DMS53 treated with DMSO at 0.1 percent for 48 hours (cell line): ENCODE data around the gene C1orf198.

Source experiments
- DNase-seq: peaks from one replicate; lab custom pipeline; 2025; ENCODE audit not compliant: unreplicated experiment; lab: John Stamatoyannopoulos, UW

Gene C1orf198

DNA sequence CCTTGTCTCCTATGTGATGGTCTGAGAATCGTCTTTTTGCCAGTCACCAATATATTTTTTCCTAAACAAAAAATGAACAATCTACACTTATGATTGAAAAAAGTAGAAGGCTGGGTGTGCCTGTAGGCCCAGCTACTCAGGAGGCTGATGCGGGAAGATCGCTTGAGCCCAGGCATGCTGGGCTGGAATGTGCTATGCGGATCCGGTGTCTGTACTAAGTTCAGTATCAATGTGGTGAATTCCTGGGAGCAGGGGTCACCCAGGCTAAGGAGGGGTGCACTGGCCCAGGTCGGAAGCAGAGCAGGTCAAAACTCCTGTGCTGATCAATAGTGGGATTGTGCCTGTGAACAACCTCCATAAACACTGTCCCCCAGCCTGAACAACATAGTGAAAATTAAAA, 25.7 kb upstream of the C1orf198 start:
- no peak for DNase-seq

DNA sequence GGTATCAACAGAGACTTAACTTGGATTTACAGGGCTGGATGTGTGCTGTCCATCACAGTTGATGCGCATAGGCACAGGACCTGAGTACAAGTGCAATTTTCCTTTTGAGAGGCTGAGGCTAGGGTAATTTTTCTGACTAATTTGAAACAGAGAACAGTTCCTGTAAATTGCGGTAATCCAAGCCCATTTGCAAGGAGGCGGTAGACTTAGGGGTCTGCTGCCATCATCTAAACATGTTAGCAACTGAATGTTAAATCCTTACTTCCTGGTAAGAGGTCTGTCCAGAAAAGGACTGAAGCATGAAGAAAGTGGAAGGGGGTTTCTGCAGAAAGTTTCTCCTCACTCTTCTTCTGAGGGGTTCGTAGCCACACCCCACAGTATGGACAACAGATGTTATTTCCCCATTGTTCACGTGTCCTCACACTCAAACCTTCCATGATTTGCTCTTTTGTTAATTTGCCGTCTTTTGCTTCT, 23.7 kb upstream of the C1orf198 start:
- DNase-seq: no peak

DNA sequence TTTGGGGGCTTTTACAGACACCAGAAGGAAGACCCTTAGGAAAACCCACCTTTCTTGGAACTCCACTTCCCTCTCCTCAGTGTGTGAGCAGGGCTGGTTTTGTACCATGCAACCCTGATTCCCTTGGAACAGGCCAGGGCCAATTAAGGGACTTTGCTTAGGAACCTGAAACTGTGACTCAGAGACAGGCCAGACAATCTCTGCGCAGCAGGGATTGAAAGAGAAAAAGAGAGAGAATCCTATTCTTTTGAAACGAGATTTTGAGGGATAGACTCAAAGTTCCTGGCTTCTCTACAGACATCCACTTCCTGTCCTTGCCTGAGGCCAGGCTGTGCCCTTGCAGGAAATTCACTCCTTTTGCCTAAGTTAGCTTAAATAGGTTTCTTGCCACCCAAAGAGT, 23.1 kb upstream of the C1orf198 start:
- no peak for DNase-seq

DNA sequence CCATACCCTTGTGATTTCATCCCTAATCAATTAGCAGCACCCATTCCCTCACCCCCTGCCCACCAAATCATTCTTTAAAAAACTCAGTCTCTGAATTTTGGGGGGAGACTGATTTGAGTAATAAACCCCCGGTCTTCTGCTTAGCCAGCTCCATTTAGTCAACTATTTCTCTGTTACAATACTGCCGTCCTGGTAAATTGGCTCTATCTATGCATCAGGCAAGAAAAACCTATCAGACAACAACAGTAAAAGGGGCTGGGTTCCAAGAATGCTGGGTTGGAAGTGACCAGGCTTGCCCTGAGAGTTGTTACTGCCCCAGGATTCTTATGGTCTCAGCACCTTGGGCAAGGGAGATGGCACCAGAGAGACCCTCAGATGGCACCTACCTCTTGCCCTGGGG, 16.3 kb upstream of the C1orf198 start:
- DNase-seq: no peak

DNA sequence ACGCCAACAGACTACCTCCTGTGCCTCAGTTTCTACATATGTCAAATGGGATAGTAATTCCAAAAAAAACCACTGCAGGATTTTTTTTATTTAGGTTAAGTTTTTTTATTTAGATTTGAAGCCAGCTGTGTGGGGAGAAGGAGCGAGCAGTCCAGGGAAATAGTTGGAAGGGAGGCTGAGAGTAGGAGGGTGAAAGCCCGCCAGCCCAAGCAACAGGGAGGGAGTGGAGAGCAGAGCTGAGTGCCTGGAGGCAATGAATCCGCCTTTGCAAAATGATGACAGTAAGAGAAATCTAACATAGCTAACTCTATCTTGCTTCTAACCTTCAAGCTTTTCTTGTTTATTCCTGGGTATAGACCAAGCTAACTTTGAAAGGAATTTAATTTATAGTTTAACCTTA, 15.6 kb upstream of the C1orf198 start:
- no peak for DNase-seq

DNA sequence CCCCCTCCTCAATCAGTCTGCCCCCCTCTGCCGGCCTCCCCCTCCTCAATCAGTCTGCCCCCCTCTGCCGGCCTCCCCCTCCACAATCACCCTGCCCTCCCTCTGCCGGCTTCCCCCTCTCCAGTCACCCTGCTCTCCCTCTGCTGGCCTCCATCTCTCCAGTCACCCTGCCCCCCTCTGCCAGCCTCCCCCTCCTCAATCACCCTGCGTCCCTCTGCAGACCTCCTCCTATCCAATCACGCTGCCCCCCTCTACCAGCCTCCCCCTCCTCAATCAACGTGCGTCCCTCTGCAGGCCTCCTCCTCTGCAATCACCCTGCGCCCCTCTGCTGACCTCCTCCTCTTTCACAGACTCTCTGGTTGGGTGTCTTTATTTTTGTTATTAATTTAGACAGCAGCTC, 11.5 kb upstream of the C1orf198 start:
- no peak for DNase-seq

DNA sequence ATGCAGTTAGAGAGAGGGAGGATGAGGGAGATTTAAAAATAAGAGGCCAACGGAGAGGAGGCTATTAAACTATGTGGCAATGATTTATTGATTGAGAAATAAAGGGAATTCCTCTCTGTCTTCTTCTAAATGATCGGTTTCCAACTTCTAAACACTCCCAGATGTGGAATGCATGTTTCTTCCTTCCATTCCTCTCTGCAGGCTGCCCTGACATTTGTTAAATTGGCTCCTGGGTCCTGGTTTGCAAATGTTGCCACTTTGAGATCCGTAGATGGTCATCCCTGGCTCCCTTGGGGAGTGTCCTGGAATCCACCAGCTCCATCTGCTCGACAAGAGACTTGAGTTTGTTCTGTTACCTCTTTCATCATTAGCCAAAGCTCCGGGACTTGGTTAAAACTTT, 10.3 kb upstream of the C1orf198 start:
- DNase-seq: no peak

DNA sequence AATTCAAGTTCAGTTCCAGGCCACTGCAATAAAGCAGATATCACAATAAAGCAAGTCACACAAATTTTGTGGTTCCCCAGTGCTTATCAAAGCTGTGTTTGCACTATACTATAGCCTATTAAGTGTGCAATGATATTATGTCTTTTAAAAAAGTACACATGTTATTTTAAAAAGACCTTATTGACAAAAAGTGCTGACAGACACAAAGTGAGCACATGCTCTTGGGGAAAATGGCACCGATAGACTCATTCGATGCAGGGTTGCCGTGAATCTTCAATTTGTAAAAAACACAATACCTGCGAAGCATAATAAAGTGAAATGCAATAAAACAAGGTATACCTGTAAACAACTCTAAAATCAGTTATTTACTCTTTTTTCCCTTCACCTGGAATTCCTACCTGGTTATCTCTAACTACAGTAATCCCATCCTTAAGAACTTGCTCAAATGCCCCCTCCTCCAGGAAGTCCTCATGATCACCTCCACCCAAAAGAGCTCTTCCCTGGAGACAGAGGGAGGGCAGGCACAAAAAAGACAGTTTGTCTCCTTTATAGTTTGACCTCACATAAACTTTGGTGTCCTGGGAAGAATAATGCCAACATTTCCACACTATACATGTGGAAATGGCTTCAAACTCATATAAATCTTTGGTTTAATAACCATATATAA, 9.7 kb upstream of the C1orf198 start:
- no peak for DNase-seq

DNA sequence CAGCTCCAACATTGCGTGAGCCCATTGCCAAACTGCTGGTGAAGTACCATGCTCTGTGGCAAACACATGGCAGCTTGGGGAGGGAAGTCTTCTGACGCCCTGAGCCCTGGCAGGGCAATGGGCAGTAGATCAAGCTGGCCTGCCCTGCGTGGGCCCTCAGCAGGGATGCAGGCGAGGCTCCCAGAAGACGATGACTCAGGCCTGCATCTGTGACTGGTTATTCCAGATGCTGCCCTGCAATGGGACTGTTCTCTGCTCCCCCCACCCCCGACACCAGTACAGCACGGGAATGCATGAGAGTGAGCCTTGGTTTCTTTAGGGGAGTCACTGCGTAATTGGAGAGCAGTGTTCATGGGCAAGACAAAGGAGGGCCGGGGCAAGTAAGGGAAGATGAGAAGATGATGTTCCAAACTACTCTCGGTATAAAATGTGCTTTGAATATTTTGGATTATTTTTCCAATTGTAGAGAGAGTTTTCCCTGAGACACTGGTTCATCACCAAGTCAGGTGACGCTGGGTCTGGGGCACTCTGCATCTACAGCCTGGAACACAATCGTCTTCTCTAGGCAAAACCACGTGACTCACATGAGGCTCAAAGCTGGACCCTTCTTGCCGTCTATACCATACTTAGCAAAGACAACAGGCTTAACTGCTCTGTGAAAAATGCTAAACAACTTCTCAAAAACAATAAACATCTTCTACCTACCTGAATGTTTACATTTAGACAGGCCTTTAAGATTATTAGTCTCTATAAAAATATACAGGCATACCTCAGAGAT, 9.0 kb upstream of the C1orf198 start:
- DNase-seq: no peak

DNA sequence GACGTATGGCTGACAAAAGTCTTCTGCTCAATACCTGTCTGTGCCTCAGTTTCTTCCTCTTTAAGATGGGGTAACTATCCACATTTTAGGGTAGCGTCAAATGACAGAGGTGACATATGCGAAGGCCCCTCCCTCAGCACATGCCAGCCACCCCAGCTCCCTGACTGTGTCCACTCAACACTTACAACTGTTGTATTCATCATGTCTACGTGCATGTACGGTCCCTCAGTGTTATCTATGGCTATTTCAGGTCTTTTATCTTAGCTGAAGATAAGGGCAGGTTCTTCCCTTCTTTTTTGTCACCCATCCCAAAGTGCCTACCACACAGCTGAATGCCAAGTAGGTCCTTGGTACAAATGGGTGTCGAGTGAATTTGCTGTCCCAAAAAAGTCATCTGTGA, 8.3 kb upstream of the C1orf198 start:
- no peak for DNase-seq

DNA sequence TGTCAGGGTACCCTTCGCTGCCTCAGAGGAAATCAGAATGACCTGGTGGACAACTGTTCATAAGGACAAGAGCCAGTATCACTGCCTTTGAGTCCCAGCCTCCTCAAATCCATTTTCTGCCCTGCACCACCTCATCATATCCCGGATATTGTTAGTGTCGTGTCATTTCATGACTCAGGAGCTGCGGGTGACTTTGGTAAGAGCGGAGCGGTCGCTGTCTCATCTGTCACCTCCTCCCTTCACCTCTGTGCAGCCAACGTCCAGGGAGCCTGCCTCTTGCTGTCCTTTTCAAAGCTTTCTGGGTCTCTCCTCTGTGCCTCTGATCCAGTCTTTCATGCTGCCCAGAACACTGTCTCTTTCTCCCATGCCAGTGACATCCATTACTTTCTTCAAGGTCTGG, 7.0 kb upstream of the C1orf198 start:
- DNase-seq: no peak

DNA sequence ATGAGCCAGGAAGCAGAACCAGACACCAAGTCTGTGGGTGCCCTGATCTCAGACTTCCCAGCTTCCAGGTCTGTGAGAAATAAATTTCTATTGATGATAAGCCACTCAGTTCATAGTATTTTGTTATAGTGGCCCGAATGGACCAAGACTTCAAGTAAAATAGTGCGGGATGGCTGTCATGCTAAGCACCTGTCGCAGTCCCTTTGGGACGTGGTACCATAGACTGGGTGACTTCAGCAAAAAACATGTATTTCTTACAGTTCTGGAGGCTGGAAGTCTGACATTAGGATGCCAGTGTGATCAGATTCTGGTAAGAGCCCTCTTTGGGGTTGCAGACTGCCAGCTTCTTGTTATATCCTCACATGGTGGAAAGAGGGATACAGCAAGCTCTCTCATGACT, 2.6 kb upstream of the C1orf198 start:
- DNase-seq: no peak

DNA sequence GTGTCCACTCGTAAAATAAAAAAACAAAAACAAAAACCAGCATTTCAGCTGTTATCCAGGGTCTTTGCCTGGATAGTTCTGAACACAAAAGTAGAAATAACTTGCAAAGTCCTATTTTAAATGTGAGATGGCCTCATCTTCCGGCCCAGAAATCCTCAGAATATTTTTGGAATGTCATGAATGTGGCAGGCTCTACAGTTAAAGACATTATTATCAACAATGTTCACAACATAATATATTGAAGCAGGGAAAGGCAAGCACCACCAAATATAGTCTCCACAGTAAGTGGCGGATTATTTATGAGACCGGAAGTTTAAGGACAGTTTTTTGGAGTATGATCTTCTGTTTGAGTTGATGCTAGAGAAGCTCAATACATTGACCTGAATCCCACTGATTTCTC, 1.2 kb upstream of the C1orf198 start:
- DNase-seq: no peak

DNA sequence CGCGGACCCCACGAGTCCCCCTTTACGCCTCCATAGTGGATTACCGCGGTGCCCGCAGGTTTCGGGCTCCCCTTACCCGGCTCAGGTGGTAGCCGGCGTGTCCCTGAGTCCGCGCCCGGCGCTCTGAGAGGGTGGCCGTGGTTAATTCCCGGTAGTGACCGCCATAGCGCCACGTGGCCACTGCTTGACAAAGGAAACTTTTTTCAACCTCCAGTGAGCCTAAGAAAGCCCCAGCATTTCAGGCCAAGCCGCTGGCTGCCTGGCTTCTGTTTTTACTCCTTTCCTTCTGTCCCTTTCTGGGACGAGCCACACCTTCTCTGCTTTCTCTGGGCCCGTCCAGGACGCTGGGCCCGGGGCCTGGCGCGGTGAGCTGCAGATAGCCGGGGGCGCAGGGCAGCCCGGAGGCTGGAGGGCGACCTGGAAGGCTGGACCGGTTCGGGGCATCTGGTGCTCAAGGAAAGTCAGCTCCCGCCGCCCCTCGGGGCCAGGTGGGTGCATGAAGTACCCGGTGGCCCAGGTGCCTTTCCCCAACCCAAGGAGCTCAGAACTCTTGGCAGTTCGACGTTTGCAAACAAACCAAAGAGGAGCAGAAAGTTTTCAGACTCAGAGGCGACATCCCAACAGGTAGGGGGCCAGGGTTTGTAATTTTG, 540 bp upstream of the C1orf198 start:
- peak; percentile 24 for DNase-seq

DNA sequence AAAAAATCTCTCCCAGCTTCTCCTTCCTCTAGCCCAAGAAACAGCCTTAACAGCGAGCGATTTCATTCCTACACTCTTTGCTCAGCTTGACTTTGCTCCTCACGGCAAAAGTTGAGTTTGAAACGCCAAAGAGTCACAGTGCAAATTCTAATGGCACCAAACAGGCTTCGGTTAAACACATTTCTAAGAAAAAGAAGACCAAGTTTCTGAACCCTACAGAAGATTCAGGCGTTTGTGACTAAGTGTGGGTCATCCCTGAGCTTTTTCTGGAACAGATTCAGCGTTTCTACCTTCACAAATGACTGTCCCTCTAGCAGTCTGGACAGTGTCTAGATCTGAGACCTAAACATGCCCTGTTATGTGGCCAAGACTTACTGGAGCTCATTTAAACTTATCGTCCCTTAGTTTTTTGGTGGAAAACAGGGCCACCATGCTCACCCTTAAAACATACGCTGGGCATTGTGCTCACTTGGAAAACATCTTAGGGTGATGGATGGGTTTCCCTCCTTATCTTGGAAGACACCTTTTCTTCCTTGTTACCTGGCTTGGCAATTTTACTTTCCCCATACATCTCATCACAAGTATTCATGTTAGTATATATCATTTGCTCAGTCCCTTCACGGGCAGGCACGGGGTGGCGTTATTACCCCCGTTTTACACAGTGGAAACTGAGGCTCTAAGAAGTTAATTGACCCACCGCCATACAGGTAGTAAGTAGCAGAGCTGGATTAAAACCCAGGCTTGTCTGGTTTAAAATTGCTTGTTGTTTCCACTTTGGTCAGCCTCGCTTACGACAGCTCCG, 1.0 kb downstream of the C1orf198 start:
- no peak for DNase-seq

DNA sequence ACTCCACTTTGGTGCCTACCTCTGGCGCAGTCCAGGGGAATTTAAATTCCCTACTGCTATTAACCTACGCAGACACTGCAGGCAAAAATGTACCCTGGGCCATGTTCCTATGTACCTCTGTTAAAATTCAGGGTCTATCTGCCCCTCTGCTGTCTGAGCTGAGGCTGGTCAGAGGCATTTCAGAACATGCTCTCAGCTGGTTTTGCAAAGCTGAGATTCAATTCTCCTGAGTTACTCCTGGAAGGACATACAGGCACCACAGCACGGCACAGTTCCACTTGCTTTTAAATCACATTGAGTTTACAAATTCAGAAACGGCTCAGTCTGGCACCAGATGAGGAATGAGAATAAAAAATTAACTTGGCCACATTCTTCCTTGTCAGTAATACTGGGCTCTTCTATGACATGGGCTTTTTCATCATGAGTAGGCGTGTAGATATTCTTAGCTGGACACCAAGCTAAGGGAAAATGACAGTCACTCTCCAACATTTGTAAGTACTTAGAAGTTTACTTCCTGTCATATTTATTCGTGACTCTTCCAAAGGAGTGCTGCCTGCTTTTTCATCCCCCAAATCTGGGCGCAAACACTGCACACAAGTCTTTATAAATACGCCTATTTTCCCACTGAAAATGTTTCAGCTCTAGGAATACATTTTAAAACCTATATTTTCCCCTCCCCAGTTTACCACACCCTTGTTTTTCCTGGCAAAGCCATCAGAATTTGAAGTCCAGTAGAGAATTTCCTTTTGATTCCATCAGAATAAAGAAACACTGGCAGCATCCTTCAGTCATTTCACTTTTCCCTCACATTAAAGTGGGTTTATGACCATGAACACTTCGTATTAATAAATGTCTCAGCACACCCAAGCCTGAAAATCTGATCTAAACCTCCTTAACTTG, 1.9 kb downstream of the C1orf198 start:
- DNase-seq: no peak

DNA sequence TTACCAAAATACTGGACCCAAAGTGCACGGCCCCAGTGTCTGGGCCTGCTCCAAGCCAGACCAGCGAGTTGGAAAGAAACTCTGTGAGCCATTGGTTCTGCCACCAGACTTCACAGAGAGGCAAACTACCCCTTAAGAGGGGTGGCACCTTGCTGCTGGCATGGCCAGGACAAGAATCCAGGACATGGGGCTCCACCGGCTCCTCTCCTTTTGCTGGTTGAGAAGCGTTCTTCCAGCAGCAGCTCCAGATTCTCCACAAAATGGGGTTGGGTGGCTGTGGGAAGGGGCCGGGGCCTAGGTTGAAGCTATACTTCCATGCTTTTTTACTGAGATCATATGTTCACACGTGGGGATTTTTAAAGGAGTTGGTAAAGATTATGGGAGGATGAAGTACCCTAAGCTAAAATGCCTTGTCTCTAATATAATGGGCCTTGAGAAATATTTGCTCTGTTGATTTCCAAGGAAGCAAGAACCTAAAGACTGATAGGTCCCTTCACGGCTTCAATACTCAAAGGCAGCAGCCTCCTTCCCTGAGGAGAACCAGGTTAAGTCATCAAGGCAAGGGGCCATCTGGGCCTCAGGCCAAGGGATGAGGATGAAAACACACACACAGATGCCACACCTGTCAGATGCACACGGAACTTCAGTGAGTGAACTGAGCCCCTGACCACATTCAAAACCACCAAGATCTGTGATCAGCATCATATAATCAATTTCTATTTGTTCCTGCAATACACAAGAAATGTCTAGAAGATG, 3.1 kb downstream of the C1orf198 start:
- no peak for DNase-seq

DNA sequence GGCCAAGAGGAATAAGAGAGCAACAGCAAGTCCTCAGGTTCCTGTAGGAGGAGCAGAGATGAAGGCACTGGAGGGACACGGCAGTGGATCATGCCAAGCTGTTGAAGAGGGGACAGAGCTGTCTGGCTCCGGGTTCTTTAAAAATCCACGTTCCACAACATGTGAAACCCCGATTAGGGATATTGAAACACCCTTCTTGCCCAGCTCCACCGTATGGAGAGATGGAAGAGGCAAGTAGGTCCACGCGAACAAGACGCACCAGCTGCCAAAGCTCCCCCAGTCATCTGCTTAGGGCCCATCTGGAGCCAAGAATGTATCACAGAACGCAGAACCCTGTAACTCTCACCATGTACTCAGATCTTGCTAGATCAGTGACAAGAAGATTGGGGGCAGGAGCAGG, 3.9 kb downstream of the C1orf198 start:
- DNase-seq: no peak

DNA sequence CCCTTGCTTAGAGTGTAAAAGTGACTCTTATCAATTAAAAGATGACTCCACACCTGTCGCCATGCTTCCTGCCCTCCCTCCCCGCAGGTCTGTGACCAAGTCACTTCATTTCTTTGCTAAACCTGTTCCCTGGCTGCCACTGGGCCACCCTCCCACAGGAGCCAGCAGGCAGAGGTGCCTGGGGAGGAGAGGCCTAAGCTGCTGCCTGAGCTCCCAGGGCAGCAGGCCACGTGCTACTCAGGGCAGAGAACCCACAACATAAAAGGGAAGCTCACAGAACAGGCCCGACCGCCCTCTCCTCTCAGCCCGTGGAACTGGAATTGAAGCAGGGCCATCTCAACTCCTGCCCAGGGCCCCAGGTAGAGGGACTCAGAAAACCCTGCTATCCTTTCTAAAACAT, 4.9 kb downstream of the C1orf198 start:
- DNase-seq: peak; percentile 88
